GM21619 (cell line): Measurements from ENCODE around the gene SLC22A14.
"Not testable (repeated sequence)": the region's sequence is repeated elsewhere in the genome, so short reads cannot be mapped to it uniquely, and the experiment has no call there.

Experiments
- ATAC-seq: cut with Tn5 transposase; IDR thresholded peaks from one replicate; pipeline ENCODE4 v1.9.1; 2021; ENCODE audit not compliant: unreplicated experiment

SLC22A14 gene, protein sequence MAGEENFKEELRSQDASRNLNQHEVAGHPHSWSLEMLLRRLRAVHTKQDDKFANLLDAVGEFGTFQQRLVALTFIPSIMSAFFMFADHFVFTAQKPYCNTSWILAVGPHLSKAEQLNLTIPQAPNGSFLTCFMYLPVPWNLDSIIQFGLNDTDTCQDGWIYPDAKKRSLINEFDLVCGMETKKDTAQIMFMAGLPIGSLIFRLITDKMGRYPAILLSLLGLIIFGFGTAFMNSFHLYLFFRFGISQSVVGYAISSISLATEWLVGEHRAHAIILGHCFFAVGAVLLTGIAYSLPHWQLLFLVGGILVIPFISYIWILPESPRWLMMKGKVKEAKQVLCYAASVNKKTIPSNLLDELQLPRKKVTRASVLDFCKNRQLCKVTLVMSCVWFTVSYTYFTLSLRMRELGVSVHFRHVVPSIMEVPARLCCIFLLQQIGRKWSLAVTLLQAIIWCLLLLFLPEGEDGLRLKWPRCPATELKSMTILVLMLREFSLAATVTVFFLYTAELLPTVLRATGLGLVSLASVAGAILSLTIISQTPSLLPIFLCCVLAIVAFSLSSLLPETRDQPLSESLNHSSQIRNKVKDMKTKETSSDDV

DNA sequence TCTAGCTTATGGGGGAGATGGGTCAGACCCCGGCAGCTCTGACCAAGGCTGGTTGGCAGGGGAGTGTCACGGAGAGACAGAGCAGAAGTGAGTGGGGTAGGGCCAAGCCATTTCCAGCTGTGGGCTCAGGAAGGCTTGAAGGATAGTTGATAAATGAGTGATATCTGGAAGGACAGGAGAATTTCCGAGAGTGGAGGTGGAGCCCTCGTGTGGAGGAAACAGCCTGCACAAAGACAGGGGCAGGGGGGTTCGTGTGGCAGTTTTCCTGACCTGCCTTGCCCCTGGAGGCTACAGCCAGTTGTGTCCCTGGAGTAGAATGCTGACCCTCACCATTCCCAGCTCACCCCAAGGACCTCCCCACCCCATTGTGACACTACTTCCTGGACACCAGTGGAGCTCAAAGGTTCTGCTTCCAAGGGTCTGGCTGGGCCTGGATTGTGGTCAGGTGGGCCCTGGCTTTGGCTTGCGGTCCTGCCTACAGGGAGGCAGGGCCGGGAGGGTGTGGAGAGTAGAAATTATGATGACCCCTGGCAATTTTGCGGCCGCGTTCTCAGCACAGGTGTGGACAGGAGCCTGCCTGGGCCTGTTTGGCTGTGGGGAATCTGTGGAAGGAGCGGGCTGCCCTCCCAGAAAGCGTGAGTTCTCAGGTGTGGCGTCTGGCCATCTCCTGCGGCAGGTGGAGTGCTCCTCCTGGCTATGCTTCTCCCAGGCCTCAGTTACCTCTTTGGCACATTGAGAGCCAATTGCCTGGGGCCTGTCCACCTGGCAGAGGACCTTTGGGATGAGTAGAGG is at the start of gene SLC22A14:
Gene SLC22A14, plus strand, starts transcription at position 400 of the 792 bp plus-strand sequence. CDS start 23,733 bp downstream, outside the sequence.
- no peak for ATAC-seq

DNA sequence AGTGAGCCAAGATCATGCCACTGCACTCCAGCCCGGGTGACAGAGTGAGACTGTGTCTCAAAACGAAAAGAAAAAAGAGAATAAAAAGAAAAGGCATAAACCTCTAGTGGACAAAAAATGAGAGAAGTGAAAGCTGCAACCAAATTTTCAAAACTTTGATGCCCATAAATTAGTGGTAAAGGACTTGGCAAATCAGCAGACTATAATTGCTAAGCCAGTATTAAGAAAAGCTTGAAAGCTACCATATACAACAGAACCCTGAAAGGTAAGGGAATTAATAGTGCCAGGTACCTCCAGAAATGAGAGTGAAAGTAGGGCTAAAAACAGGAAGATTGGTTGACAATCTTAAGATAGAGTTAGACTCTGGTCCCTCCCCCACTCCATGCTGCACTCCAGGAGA is 49.4 kb upstream of the SLC22A14 start:
- ATAC-seq: no peak

GRCh38 chr3:38235466-38235865 is 46.6 kb upstream of the SLC22A14 start:
- ATAC-seq: no peak

DNA sequence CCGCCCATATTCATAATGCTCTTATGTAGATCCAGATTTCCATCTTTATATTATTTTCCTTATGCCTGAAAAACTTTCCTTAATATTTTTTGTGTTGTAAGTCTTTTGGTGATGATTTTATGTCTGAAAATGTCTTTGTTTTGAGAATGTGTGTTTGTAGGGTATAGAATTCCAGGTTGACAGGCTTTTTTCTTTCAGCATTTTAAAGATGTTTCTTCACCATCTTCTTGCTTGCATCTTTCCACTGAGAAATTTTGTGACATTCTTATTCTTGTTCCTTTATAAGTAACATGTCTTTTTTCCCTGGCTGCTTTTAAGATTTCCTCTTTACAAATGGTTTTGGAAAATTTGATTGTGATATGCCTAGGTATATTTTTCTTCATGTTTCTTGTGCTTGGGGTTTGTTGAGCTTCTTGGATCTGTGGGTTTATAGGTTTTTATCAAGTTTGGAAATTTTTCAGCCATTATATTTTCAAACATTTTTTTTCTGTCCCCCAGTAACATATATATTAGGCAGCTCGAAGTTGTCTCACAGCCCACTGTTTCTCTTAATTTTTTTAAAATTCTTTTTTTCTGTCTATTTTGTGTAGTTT is 43.6 kb upstream of the SLC22A14 start:
- ATAC-seq: no peak

DNA sequence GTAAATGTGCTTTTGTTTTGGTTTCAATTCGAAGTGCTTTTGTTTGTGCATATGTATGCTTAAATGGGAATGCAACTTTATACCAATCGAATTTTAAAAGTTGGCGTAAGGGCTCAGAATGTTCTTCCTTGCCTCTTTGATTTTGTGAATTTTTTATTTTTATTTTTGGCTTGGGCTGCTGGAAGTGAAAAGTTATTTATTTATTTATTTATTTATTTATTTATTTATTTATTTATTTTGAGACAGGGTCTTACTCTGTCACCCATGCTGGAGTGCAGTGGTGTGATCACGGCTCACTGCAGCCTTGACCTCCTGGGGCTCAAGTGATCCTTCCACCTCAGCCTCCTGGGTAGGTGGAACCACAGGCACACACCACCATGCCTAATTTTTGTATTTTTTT is 39.3 kb upstream of the SLC22A14 start:
- not testable (repeated sequence) for ATAC-seq

GRCh38 chr3:38245930-38246329 is 36.2 kb upstream of the SLC22A14 start:
- ATAC-seq: no peak

GRCh38 chr3:38247366-38248035 is 34.6 kb upstream of the SLC22A14 start:
- ATAC-seq: no peak

DNA sequence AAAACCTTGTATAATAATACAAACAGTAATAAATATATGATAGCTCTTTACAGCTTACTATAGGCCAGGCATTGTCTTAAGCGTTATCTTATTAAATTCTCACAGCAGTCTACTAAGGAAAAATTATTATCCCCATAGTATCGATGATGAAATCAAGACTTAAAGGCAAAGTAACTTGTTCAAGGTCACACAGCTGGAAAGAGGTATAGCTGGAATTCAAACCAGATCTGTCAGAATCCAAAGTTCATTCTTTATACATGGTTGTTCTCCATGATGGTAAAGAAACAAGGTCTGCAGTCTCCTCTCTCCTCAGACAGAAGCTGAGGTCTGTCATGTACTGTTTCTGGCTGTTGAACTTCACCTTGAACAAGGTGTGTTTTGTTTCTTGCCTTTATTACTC is 31.9 kb upstream of the SLC22A14 start:
- no peak for ATAC-seq

- no peak for ATAC-seq
These were observed 30.9 kb upstream of the SLC22A14 start for GRCh38 chr3:38251197-38251596.

GRCh38 chr3:38253704-38254103 is 28.4 kb upstream of the SLC22A14 start:
- ATAC-seq: no peak

DNA sequence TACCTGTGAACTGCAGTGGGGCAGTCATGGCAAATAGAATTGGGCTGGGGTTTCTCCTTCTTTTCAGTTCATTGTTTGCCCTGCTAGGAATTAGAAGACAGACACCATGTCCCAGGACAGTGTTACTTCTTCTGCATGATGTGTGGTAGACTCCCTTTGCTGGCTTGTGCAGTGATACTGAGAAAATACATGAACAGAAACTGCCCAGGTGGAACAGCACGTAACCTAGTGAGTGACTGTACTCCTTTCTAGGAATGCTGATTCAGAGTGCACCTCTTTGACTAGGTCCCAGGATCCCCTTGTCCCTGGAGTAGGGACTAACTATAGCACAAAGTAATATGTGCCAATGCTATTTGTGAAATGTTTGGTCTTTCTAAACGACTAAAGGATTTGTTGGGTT is 27.2 kb upstream of the SLC22A14 start:
- no peak for ATAC-seq

DNA sequence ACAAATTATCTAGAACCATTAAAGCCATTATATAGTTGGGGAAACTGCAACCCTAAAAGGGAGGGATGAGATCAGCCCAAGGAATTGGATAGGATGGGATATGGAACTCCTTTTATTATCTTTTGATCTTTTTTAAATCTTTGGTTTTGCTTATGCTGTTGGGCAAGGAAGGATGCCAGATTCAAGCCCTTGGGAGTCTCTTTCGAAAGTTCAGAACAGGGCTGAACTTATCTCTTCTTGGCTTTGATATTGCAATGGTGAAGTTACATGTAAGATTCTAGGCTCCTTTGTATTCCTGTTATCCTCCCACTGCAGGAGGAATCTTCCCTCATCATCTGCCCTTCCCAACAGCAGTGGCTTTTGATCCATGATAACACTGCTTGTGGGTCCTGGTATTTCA is 26.5 kb upstream of the SLC22A14 start:
- ATAC-seq: no peak

DNA sequence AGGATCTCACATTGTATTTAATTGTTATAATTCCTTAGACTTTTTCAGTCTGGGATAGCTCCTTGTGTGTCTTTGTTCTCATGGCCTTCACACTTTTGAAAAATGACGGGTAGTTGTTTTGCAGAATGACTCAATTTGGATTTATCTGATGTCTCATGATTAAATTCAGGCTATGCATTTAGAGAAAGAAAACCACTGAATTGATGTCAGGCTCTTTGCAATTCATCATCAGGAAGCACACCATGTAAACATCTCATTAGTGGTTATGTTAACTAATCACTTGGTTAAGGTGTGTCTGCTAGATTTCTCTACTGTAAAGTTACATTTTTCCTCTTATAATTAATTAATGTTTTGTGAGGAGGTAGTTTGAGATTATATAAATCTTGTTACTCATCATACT is 24.5 kb upstream of the SLC22A14 start:
- ATAC-seq: no peak

GRCh38 chr3:38260474-38260873 is 21.6 kb upstream of the SLC22A14 start:
- no peak for ATAC-seq

DNA sequence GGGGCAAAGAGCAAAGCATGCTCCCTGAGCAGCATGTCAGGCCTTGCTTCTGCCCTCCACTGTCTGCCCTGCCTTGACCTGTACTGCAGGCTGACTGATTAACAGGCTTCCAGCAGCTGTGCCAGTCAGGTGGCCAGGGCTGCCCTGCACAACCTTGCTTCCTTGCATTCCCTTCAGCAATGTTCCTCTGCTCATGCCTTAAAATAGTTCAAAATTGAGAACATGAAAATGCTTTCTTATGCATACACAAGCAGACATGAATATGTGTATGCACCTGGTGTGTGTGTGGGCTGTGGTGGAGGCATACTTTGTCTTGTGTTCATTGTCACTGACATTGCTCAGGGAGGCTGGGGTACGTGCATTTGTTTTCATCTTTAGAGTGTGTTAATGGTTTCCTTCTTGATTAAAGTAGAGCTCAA is 17.7 kb upstream of the SLC22A14 start:
- no peak for ATAC-seq

GRCh38 chr3:38264779-38265178 is 17.3 kb upstream of the SLC22A14 start:
- ATAC-seq: no peak

- ATAC-seq: no peak
These were observed 16.3 kb upstream of the SLC22A14 start, which contains the start of gene SLC22A13 for GRCh38 chr3:38265604-38266307. SLC22A13 (plus strand) TSS chr3:38265812; CDS start chr3:38265861, 49 bp downstream.

DNA sequence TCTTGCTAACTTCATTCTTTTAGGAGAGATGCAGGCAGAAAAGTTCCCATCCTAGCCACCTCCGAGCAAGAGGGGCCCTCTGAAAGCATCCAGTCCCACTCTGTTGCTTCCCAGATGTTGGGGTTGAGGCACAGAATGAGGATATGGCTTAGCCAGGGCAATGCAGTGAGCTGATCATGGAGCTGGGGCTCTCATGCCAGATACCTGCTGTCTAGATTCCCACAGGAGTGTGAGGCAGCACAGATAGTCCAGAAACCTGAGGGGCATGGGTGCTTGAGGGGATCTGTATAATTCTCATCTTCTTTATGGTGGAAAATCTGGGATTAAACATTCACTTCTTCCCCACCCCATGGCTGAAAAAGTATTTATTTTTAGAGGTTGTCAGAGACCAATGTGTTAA is 15.3 kb upstream of the SLC22A14 start:
- ATAC-seq: no peak

DNA sequence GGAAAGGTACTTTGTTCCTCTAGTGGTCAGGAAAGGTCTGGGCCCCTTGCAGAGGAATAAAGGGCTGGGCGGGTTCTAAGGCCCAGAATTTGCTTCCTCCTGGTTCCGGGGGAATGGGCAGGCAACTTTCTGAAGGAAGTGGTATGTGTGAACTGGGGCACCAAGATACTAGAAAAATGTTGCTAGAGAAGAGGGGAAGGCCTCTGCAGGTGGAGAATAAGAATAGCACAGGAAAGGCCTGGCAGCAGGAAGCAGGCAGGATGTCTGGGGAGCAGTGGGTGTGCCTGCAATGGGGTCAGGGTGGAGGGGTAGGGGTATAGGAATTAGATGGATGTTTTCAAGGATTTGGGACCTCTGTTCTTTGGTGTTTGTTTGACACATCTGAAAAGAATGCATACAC is 14.4 kb upstream of the SLC22A14 start:
- ATAC-seq: no peak

DNA sequence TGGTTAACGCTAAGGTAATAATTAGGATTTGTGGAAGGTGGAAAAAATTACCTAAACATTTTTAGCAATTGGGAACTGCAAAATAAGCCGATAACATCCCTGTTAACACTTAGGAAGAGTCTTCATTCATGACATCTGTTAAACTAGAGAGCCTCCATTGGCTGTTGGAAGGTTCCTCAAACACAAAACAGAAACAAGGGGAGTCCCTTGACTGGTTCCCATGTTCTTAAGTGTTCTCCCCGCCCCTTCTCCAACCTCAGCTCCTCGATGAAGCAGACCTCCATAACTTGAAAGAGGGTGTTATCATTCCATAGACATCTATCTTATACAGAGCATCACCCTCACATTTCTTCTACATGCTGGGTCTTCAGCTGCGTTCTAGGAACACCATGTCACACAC is 14.0 kb upstream of the SLC22A14 start:
- ATAC-seq: no peak
